GM23248 (cell line): ENCODE results near the gene CIB1. TPM values are rescaled to one million over a fixed set of nuclear protein-coding genes. Genes with fewer than 3 reads are reported as not detected.
A peak's percentile ranks its signal among the peaks of the same experiment; 100 is the strongest.

ENCODE experiments used
- DNase-seq: peaks from one replicate; pipeline ENCODE4 v3.0.0-alpha.2; 2015
- H2AFZ ChIP-seq: fragments of 200-600 bp; sonication (generic); 2 replicates; pipeline ENCODE4 v1.6.1; 2016; ENCODE audit warnings: antibody characterized with exemption
- H3F3A ChIP-seq: fragments of 200-600 bp; sonication (generic); 2 replicates; pipeline ENCODE4 v1.6.1; 2016; ENCODE audit warnings: mild to moderate bottlenecking, antibody characterized with exemption, mixed run types; ENCODE audit not compliant: insufficient read depth
- H3K27ac ChIP-seq: fragments of 200-600 bp; sonication (generic); 2 replicates; pipeline ENCODE4 v1.5.1; 2016; ENCODE audit warnings: mild to moderate bottlenecking
- H3K27me3 ChIP-seq: fragments of 200-600 bp; sonication (generic); replicated peaks from 2 replicates; pipeline ENCODE4 v1.6.1; 2016; ENCODE audit warnings: mild to moderate bottlenecking; ENCODE audit not compliant: insufficient read depth
- H3K36me3 ChIP-seq: fragments of 200-600 bp; sonication (generic); 2 replicates; pipeline ENCODE4 v1.6.1; 2016; ENCODE audit warnings: low read depth, mild to moderate bottlenecking
- H3K4me1 ChIP-seq: fragments of 200-600 bp; sonication (generic); 2 replicates; pipeline ENCODE4 v1.6.1; 2016; ENCODE audit warnings: mild to moderate bottlenecking; ENCODE audit not compliant: insufficient read depth
- H3K4me2 ChIP-seq: fragments of 200-600 bp; sonication (generic); one replicate; pipeline ENCODE4 v1.6.1; 2016; ENCODE audit warnings: mild to moderate bottlenecking; ENCODE audit not compliant: unreplicated experiment
- H3K4me3 ChIP-seq: fragments of 200-600 bp; sonication (generic); 2 replicates; pipeline ENCODE4 v1.5.1; 2016; ENCODE audit warnings: mild to moderate bottlenecking
- H3K79me2 ChIP-seq: fragments of 200-600 bp; sonication (generic); 2 replicates; pipeline ENCODE4 v1.6.1; 2016; ENCODE audit warnings: mild to moderate bottlenecking; ENCODE audit not compliant: insufficient read depth
- H3K9ac ChIP-seq: fragments of 200-600 bp; sonication (generic); 2 replicates; pipeline ENCODE4 v1.6.1; 2016; ENCODE audit warnings: mild to moderate bottlenecking
- H3K9me2 ChIP-seq: fragments of 200-600 bp; sonication (generic); 2 replicates; pipeline ENCODE4 v1.6.1; 2016; ENCODE audit warnings: mixed run types, mild to moderate bottlenecking, moderate library complexity; ENCODE audit not compliant: insufficient read depth
- H3K9me3 ChIP-seq: fragments of 200-600 bp; sonication (generic); one replicate; pipeline ENCODE4 v1.6.1; 2017; ENCODE audit warnings: low read depth
- H4K20me1 ChIP-seq: fragments of 200-600 bp; sonication (generic); 2 replicates; pipeline ENCODE4 v1.6.0; 2016; ENCODE audit not compliant: insufficient read depth
- EZH2 ChIP-seq: fragments of 200-600 bp; sonication (generic); IDR thresholded peaks from 2 replicates; pipeline ENCODE4 v1.6.1; 2018; ENCODE audit warnings: antibody characterized with exemption, mild to moderate bottlenecking; ENCODE audit not compliant: insufficient read depth, poor library complexity, severe bottlenecking
- EZH2phosphoT487 ChIP-seq: fragments of 200-600 bp; sonication (generic); IDR thresholded peaks from 2 replicates; pipeline ENCODE4 v1.6.1; 2018; ENCODE audit warnings: antibody characterized with exemption, moderate library complexity, mild to moderate bottlenecking, low read depth; ENCODE audit not compliant: insufficient read depth
- WGBS, 2 experiments: methylation state at CpG; one replicate each; pipeline ENCODE4 v1.1.6; 2015 to 2017; ENCODE audit warnings: low lambda C conversion rate in 2 of 2, low coverage in 1 of 2; ENCODE audit errors: missing lambda C conversion rate in 2 of 2; 5-methylcytosine and 5-hydroxymethylcytosine counted together
- in situ Hi-C: fragments of 300-500 bp; cut with MboI; formaldehyde crosslinking; loops from 2 replicates; pipeline ENCODE4 v1.15.0; 2020
- polyA plus RNA-seq: library from polyadenylated mRNA; unstranded; fragments of >200 nt; fragmentation: Nextera tagmentation; extraction: Ambion mirVana; gene quantifications from 2 replicates; pipeline ENCODE4 v1.2.1, GENCODE V29; 2016
- total RNA-seq: library from RNA; depleted of rRNA; stranded (reverse); fragments of >200 nt; shearing (Covaris generic); gene quantifications from 2 replicates; pipeline ENCODE4 v1.2.3, GENCODE V29; 2014

CIB1 gene
- total and polyA plus RNA-seq, 2 experiments from 2014 or later = 45.8 to 123 TPM

GRCh38 chr15:90201944-90202375, 31.8 kb downstream of the CIB1 start:
- peak overlapping the region; percentile 81 for H3K4me2 ChIP-seq
- H3F3A ChIP-seq = peaks cover 13% of the 10 kb centered on the region; the same call in 1 of the 2 replicates
- H3K4me1 ChIP-seq = peaks cover 7% of the 10 kb centered on the region; the same call in 1 of the 2 replicates
- peak overlapping the region; percentile 71 for H3K9ac ChIP-seq
- no peaks in the 10 kb centered on the region for H3K9me3 ChIP-seq
- peak overlapping the region; percentile 80 for H3K4me3 ChIP-seq
- H4K20me1 ChIP-seq = no peaks in the 10 kb centered on the region
- no peaks in the 10 kb centered on the region for H3K9me2 ChIP-seq
- peak; percentile 27 for DNase-seq
- H3K27ac ChIP-seq = no peak overlapping the region
- TF ChIP-seq EZH2phosphoT487 (no peak), EZH2 (no peak)
- no peaks in the 10 kb centered on the region for H3K36me3 ChIP-seq
- no peaks in the 10 kb centered on the region for H3K79me2 ChIP-seq
- H3K27me3 ChIP-seq = no peaks in the 10 kb centered on the region
- in situ Hi-C loops = no loop called here
- peak overlapping the region; percentile 79 for H2AFZ ChIP-seq
- 13 to 14% methylated on average over 22 to 25 of the region's 25 CpGs for WGBS, 2 experiments

- no peaks in the 10 kb centered on the region for H3K79me2 ChIP-seq
These were observed 32.4 kb downstream of the CIB1 start, which contains the start of gene SEMA4B for GRCh38 chr15:90201130-90201943. TSS of gene SEMA4B (plus strand) at chr15:90201330. CDS start at chr15:90201579, 249 bp downstream.

GRCh38 chr15:90200534-90201129, 33.1 kb downstream of the CIB1 start:
- Histone ChIP-seq H2AFZ (peak overlapping the region; percentile 79), H3K9me3 (no peaks in the 10 kb centered on the region), H3K27me3 (no peaks in the 10 kb centered on the region), H3K36me3 (no peaks in the 10 kb centered on the region), H3K27ac (no peak overlapping the region), H3K9ac (peak overlapping the region; percentile 71), H3F3A (peaks cover 13% of the 10 kb centered on the region; the same call in 1 of the 2 replicates), H3K4me2 (peak overlapping the region; percentile 81), H3K4me3 (peak overlapping the region; percentile 80), H4K20me1 (no peaks in the 10 kb centered on the region), H3K4me1 (peaks cover 7% of the 10 kb centered on the region; the same call in 1 of the 2 replicates), H3K9me2 (no peaks in the 10 kb centered on the region), H3K79me2 (no peaks in the 10 kb centered on the region)
- no peak for DNase-seq
- 13% methylated on average over 22 to 24 of the region's 24 CpGs for WGBS, 2 experiments
- in situ Hi-C loops = no loop called here
- TF ChIP-seq EZH2phosphoT487 (no peak), EZH2 (no peak)

More at GRCh38 chr15:90201130-90201943, 32.4 kb downstream of the CIB1 start, which contains the start of gene SEMA4B:
- Histone ChIP-seq H4K20me1 (no peaks in the 10 kb centered on the region), H3K27me3 (no peaks in the 10 kb centered on the region), H3F3A (peaks cover 13% of the 10 kb centered on the region; the same call in 1 of the 2 replicates), H3K27ac (no peak within 1 kb of the TSS), H3K9ac (peak within 1 kb of the TSS; percentile 71), H3K9me2 (no peaks in the 10 kb centered on the region), H2AFZ (peak within 1 kb of the TSS; percentile 79), H3K4me1 (peaks cover 7% of the 10 kb centered on the region; the same call in 1 of the 2 replicates), H3K4me3 (peak within 1 kb of the TSS; percentile 80), H3K9me3 (no peaks in the 10 kb centered on the region), H3K36me3 (no peaks in the 10 kb centered on the region), H3K4me2 (peak within 1 kb of the TSS; percentile 81)
- WGBS, 2 experiments = 0 to 1% methylated on average over 20 to 62 of the region's 88 CpGs
- peak; percentile 77 for DNase-seq
- TF ChIP-seq EZH2phosphoT487 (no peak), EZH2 (no peak)
- in situ Hi-C loops = no loop called here

GRCh38 chr15:90194655-90195054, 39.1 kb downstream of the CIB1 start:
- H4K20me1 ChIP-seq = no peaks in the 10 kb centered on the region
- WGBS, 2 experiments = 92 to 96% methylated on average over 2 of the region's 2 CpGs
- H3K4me2 ChIP-seq = no peak overlapping the region
- H3F3A ChIP-seq = peaks cover 6% of the 10 kb centered on the region; the same call in 1 of the 2 replicates
- TF ChIP-seq EZH2phosphoT487 = no peak
- TF ChIP-seq EZH2 = no peak
- H3K36me3 ChIP-seq = no peaks in the 10 kb centered on the region
- no peaks in the 10 kb centered on the region for H3K9me2 ChIP-seq
- H3K79me2 ChIP-seq = no peaks in the 10 kb centered on the region
- no peaks in the 10 kb centered on the region for H3K9me3 ChIP-seq
- no peak overlapping the region for H3K4me3 ChIP-seq
- no peak overlapping the region for H3K27ac ChIP-seq
- no peak overlapping the region for H3K9ac ChIP-seq
- in situ Hi-C loops = no loop called here
- DNase-seq = no peak
- peaks cover 7% of the 10 kb centered on the region; the same call in 1 of the 2 replicates for H3K4me1 ChIP-seq
- H2AFZ ChIP-seq = no peak overlapping the region
- H3K27me3 ChIP-seq = no peaks in the 10 kb centered on the region
